GM21528 (cell line): ENCODE results near the gene SHCBP1L.
"Not testable (repeated sequence)": the region's sequence is repeated elsewhere in the genome, so short reads cannot be mapped to it uniquely, and the experiment has no call there.

ENCODE experiments used
- ATAC-seq: cut with Tn5 transposase; IDR thresholded peaks from one replicate; pipeline ENCODE4 v1.9.1; 2021; ENCODE audit warnings: mild to moderate bottlenecking, moderate library complexity; ENCODE audit not compliant: unreplicated experiment, low FRiP score

The SHCBP1L gene

DNA sequence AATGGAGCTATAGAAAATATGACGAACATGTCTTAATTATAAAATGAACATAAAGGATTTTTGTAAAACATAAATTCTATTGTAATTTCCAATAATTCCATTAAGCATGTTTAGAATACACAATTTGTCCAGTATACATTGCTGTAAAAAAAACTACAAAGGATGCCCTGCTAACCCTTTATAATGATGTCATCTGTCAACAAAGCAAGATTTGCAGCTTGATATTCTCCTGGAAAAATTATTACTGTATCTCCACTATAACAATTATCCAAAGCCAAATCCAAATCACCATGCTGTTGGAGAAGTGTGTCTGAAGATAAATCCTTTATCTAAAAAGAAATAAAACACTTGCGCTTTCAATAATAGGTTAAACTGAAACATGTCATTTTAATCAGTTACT is 47.6 kb downstream of the SHCBP1L start:
- no peak for ATAC-seq

DNA sequence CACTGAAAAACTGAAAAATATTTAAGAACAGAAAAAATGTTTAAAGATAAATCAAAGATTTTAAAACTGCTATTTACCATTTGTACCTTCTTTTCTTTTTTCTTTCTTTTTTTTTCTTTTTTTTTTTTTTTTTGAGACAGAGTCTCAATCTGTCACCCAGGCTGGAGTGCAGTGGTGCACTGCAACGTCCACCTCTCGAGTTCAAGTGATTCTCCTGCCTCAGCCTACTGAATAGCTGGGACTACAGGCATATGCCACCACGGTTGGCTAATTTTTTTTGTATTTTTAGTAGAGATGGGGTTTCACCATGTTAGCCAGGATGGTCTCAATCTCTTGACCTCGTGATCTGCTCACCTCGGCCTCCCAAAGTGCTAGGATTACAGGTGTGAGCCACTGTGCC is 51.0 kb downstream of the SHCBP1L start:
- not testable (repeated sequence) for ATAC-seq

DNA sequence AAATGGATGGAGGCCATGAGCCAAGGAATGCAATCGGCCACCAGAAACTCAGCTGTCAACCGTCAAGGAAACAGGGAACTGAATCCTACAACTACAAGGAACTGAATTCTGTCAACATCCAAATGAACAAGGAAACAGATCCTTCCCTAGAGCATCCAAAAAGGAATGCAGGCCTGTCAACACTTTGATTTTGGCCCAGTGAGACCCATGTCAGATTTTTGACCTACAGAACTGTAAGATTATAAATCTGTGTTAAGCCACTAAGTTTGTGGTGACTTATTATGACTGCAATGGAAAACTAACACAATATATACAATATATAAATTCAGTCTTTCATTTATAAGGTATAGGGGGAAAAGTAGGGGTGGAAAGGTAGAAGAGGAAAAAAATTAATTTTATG is 55.3 kb downstream of the SHCBP1L start:
- ATAC-seq = no peak

DNA sequence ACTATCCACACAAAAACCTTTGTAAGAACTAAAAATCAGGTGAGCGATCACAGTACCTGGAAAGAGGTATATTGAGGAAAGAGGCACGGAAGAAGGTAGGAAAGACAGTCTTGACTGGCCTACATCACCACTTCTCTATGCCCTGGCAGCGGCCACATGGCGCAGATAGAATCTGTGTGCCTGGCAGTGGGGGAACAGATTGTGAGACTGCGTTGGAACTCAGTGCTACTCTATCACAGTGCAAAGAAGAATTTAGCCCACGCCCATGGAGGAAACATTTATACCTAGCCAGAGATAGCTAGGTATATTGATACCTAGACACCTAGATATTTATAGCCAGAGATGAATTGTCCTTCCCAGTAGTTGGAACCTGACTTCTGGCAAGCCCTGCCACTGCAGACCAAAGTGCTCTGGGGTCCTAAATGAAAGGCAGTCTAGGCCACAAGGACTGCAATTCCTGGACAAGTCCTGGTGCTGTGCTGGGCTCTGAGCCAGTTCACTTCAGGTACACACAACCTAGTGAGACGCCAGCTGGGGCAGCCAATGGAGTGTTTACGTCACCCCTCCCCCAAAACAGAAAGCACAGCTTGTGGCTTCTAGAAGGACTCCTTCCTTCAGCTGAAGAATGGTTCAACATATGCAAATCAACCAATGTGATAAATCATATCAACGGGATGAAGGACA is 61.9 kb downstream of the SHCBP1L start:
- ATAC-seq = no peak

DNA sequence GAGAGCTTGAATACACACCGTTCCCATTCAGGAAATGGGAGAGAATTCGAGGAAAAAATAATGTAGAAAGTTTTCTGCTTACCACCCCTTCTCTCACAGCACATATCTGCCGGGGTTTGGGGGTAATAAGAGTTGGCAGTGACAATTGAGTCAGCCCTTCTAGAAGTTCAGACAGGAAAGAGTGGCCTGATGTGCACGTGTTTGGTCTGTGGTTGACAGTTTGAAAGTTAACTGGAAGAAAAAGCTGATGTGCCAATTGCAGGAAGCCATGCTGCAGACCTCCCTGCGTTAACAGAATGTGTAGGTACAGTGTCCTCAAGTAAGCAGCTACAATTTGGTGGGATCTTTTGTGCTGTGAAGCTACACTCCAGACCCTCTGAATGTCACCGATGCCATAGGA is 63.0 kb downstream of the SHCBP1L start:
- no peak for ATAC-seq

DNA sequence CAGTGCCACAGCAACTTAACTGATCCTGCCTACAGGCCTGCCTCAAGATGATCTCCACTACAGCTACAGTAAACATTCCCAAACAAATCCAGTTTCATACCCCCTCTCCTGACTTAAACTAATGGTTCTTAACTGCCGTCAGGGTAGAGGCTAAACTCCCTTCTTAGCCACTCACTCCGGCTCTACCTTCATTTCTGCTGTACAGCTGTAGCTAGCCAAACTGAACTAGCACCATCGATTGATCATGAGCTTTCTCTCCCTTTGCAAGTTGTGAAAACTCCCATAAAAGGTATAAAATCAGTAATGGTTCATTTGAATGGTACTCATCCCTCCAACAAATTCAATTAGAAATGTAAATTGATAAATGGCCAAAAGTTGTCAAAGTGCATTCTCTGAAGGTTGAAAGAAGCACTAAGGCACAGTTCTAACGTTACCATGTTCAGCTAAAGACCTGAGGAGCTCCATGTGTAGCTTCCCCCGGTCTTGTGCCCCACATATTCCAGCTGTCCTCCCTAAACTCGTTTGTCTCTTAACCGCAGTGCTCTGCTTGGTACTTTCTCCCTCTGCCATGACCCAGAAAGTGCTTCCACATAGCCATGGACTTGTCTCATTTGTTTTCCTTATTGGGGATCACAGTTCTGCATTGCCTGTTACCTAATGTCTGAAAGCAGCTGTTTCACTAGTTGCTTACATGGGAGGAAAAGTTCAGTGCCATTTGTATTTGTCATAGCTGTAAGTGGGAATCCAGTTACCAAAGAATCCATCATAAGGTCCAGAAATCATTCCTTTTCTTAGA is 64.0 kb downstream of the SHCBP1L start:
- no peak for ATAC-seq

DNA sequence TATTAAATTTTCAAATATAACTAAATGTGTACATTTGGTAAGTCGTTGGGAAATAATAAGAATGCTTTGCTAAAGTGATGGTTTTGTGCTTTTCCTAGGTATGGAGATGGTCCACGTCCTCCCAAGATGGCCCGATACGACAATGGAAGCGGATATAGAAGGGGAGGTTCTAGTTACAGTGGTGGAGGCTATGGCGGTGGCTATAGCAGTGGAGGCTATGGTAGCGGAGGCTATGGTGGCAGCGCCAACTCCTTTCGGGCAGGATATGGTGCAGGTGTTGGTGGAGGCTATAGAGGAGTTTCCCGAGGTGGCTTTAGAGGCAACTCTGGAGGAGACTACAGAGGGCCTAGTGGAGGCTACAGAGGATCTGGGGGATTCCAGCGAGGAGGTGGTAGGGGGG is 66.0 kb downstream of the SHCBP1L start:
- ATAC-seq = no peak

DNA sequence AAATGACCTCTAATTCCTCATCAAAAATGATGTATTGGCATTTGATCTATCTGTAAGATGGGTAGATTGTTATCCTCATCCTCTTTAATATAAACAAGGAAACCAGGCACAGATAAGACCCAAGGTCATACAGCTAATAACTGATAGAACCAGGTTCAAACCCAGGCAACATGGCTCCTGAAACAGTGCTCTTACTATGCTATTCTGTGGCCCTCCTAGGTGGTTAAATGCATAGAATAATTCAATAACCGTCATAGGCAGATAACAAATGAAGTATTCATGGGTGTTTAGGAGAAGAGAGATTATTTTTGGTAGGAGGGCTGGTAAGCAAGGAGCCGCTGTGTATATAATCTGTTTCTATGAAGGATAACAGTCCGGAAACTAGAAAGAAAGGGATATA is 67.4 kb downstream of the SHCBP1L start:
- ATAC-seq = no peak

DNA sequence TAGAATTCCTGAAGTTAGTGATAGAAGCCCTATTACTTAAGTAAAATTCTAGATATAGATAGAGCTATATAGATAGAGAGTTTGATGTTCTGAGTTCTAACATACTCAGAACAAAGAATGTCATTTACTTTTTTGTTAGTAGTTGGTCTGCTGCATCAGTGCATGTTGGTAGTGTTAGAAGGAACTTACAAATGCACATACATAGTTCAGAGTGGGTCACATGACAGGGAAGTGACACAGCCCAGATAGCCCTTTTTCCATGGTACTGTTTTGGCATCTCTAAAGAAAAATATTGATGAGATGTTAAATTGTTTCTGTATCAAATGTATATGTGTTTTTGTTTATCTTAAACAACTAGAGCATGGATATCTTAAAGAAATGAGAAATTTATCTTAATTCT is 68.1 kb downstream of the SHCBP1L start:
- ATAC-seq = no peak

DNA sequence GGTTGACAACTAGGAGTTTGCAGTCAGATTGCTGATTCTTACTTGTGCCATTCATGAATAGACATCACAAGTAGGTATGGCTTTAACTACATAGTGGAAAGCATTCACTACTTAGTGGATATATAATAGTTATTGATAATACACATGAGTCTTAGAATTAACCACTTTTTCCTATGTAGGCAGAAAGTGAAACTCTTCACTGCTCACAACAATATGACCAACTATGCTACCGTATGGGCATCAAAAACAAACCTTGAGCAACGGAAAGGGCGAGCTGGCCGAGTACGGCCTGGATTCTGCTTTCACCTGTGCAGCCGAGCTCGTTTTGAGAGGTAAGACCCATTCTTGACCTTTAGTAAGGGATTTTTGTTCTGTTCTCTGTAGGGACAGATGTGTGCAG is 75.1 kb downstream of the SHCBP1L start:
- no peak for ATAC-seq

DNA sequence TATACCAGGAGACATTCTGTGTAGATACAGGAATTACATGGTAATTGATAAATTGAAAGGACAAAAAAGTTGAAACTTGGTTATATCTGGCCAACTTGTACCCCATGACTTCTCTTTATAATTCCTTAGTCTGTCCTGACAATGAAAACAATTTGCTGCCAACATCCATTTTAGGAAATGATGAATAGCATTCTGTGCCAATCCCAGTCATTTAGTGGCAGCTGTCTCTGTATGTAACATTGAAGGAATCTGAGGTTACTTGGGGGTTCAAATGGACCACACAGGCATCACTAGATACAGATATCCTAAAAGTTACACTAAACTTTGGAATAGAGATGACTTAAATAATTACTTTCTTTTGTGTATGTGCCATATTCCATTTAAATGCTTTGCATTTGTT is 75.6 kb downstream of the SHCBP1L start:
- ATAC-seq = no peak

DNA sequence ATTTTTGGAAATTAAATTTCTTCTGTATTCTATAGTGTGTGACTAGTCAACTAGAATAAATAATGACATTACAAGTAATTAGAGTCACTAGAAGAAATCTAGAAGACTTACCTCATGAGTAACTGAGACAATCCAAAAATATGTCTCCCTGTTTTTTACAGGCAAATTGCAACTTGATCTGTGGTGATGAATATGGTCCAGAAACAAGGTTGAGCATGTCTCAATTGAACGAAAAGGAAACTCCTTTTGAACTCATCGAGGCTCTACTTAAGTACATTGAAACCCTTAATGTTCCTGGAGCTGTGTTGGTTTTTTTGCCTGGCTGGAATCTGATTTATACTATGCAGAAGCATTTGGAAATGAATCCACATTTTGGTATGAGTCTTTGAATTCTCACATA is 77.1 kb downstream of the SHCBP1L start:
- ATAC-seq = no peak

DNA sequence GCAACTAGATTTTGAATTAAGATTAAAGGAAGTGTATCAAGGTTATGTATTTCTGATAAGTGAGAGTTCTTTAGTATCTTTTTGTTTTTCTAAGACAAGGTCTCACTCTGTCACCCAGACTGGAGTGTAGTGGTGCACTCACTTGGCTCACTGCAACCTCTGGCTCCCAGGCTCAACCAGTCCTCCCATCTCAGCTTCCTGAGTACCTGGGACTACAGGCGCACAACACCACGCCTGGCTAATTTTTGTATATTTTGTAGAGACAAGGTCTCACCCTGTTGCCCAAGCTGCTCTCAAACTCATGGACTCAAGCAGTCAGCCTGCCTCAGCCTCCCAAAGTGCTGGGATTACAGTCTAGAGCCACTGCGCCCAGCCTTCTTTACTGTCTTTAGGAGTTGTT is 80.1 kb downstream of the SHCBP1L start:
- no peak for ATAC-seq

DNA sequence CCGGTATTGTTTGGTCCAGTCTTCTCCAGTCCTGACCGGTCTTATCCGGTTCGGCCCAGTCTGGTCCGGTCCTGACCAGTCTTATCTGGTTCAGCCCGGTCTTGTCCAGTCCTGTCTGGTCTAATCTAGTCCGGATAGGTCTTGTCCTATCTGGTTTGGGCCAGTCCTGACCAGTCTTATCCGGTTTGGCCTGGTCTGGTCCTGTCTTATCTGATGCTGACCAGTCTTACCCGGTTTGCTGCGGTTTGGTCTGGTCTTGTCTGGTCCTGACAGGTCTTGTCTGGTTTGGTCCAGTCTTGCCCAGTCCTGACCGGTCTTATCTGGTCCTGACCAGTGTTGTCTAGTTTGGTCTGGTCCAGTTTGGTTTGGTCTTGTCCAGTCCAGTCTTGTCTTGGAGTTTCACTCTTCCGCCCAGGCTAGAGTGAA is 83.7 kb downstream of the SHCBP1L start:
- no peak for ATAC-seq

DNA sequence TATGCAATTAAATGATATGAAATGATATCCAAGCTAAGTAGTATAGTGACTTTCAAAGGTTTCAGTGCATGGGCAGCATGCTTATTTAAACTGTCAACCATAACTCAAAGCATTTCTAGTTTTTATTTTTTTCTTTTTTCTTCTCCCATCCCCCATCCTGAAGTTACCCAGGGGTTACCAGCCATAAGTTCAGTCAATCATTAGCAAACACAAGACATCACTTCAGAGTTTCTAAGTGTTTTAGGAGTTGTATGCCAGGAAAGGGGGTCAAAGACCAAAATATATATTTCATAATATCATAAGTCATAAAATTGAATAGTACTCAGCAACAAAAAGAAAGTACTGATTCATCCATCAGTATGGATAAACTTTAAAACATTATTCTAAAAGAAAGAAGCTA is 85.1 kb downstream of the SHCBP1L start:
- no peak for ATAC-seq

DNA sequence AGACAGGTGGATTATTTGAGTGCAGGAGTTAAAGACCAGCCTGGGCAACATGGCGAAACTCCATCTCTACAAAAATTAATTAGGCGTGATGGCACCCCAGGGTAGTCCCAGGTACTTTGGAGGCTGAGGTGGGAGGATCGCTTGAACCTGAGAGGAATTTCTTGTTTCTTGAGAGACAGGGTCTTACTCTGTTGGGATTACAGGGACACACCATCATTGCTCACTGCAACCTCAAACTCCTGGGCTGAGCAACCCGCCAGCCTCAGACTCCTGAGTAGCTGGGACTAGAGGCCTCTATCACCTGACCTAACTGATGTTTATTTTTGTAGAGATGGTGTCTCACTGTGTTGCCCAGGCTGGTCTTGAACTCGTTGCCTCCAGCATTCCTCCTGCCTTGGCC is 89.0 kb downstream of the SHCBP1L start:
- ATAC-seq = no peak

DNA sequence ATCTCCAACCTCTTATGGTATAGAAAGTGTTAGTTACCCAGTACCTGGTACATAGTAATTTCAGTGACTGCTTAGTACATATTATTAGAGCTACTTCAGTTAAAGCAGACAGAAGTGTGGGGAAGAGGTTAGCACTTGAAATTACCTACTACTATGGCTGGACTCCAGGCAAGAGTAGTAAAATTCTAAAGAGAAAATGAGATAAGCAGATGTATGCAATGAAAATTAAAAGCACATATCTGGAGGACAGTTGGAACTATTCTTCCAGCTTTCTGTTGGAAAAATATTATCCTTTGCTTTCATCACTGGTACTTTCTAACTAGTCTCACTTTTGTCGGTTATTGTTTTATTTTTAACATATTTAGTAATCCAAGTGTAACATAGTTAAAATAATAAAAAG is 90.1 kb downstream of the SHCBP1L start:
- no peak for ATAC-seq

DNA sequence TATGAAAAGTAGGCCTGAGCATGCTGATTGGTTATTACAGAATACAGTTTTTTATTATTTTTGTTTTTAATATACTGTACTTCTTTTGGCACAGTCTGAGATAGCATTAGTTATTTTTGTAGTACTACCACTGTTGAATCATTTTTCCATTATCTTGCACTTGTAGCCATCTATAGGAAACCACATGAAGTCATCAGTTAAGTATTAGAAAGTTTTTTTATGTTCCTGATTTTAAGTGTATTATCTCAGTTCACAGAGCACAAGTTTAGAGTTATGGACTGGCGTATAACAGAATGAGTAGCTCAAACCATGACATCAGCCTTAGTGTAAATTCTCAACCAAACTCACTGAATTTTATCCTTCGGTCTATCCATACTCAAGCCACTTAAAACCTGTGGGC is 91.0 kb downstream of the SHCBP1L start:
- no peak for ATAC-seq

DNA sequence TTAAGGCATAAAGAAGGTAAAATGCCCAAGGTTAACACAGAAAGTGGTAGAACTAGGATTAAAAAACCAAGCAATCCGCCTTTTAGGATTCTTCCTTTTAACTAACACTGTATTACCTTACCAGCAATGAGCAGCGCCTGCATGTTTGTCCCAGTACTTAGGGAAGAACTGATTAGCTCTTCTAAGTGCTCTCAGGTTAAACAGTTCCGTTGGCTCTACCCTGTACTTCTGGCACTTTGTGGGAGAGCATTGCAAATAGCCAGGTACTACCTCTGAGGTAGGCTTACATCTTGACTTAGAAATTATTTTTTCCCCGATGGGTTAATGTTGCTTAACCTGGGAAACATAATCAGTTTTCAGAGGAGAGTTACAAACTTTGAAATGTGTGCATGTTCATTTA is 92.3 kb downstream of the SHCBP1L start:
- no peak for ATAC-seq

DNA sequence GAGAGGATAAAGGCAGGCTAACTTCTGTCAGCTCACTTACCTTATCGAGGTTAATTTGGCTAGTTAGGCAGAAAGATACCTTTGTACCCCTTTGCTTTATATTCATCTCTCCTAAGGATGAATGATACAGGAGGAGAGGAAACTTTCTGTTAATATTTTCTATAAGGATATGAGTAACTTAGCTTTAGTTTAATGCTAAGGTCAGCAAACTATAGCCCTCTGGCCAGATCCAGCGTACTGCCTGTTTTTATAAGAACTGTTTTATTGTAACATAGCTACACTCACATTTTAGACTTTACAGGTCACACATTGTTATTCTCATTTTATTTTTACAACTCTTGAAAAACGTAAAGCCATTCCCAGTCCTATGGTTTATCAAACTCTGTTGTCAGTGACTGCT is 95.8 kb downstream of the SHCBP1L start:
- ATAC-seq = no peak

DNA sequence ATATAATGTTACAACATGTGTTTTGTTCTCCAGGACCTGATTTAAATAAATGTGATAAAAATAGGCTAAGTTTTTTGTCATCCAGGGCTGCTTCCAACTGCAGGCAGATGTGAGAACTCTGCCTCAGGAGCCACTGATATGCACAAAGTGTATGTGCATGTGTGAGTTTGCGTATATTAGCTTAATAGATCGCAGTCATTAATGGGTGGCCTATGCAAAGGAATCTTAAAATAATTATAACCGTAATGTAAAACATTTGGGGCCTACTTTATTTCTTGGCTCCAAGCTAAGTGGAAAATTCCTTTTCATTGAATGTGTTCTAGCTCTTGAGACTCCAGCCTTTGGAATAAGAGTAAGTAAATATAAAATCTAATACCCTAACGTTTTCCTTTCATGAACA is 97.1 kb downstream of the SHCBP1L start:
- no peak for ATAC-seq

DNA sequence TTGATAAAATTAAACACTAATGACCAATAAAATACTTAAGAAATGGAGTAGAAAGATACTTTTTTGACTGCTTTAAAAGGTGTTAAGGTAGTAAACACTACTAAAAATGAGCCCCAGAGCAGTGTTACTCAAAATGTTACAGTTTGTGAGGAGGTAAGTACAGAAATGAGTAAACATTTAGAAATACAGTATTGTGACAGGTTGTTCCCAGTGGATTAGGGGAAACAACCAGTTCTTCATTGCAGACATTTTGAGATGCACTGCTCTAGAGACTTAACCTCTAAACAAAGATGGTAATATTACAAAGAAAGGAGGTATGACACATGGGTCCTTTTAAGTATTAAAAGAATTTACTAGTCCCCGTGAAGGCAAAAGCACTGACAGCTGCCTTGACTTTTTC is 101.1 kb downstream of the SHCBP1L start:
- no peak for ATAC-seq
